HepG2 (cell line): ENCODE data around the gene ALLC. TPM values are rescaled to one million over a fixed set of nuclear protein-coding genes. Genes with fewer than 3 reads are reported as not detected.
"Not testable (repeated sequence)": the region's sequence is repeated elsewhere in the genome, so short reads cannot be mapped to it uniquely, and the experiment has no call there.

Experiments
- ATAC-seq: fragments of 200-7000 bp; cut with Tn5 transposase; 3 replicates; pipeline ENCODE4 v1.9.1; 2020; ENCODE audit warnings: mild to moderate bottlenecking, moderate library complexity
- BruUV-seq: library from RNA; stranded (reverse); fragments of 400-500 nt; replicated peaks from 2 replicates; lab custom pipeline; 2021; lab: Mats Ljungman, UMichigan
- CTCF ChIA-PET: fragments of 300-600 bp; formaldehyde crosslinking; extraction: SDS; loops from one replicate; lab custom pipeline; 2021; ENCODE audit warnings: low total read pairs, inconsistent platforms, low intra/inter-chr PET ratio; lab: Yijun Ruan, JAX
- POLR2A ChIA-PET: fragments of 350-600 bp; sonication (Branson Sonifier 250); formaldehyde crosslinking; loops from one replicate; lab custom pipeline; 2020; ENCODE audit warnings: antibody characterized with exemption, inconsistent platforms; lab: Yijun Ruan, JAX
- DNase-seq: peaks from one replicate; pipeline ENCODE4 v3.0.0-alpha.2; 2015; ENCODE audit warnings: low spot score
- FAIRE-seq: peaks from 3 replicates; lab custom pipeline; 2011; peaks lifted over from hg19 to GRCh38; lab: Jason Lieb, UNC
- H2AFZ ChIP-seq: one replicate; pipeline ENCODE4 v1.6.1; 2011; ENCODE audit warnings: low read length, inconsistent platforms
- H3K27ac ChIP-seq: fragments of 300-600 bp; 3 replicates; pipeline ENCODE4 v1.8.0; 2011; ENCODE audit warnings: mixed run types, mild to moderate bottlenecking, mixed read lengths, low read length, inconsistent platforms; ENCODE audit not compliant: insufficient read depth; ENCODE audit errors: extremely low read length
- H3K27me3 ChIP-seq, 2 experiments: fragments of 200-600 bp in 1 of 2; 2 replicates in 1 of 2; 3 replicates in 1 of 2; pipeline versions ENCODE4 v1.6.0 to v1.8.0; 2011; ENCODE audit warnings: low read length in 2 of 2, mild to moderate bottlenecking in 2 of 2, moderate library complexity in 2 of 2, inconsistent platforms in 1 of 2; ENCODE audit not compliant: insufficient read depth in 2 of 2, control insufficient read depth in 1 of 2
- H3K36me3 ChIP-seq, 2 experiments: fragments of 200-600 bp in 1 of 2; replicated peaks in 1 of 2; 2 replicates in 1 of 2; 3 replicates in 1 of 2; pipeline versions ENCODE4 v1.5.1 to v1.8.0; 2011; ENCODE audit warnings: low read length in 2 of 2, inconsistent platforms in 1 of 2; ENCODE audit not compliant: insufficient read depth in 2 of 2, control insufficient read depth in 1 of 2
- H3K4me1 ChIP-seq: 2 replicates; pipeline ENCODE4 v1.5.1; 2012; ENCODE audit warnings: low read length, inconsistent platforms; ENCODE audit not compliant: insufficient read depth
- H3K4me2 ChIP-seq: 2 replicates; pipeline ENCODE4 v1.6.0; 2011; ENCODE audit warnings: low read depth, low read length, inconsistent platforms
- H3K4me3 ChIP-seq, 3 experiments: fragments of 200-600 bp in 1 of 3; sonication (generic), shearing (Covaris generic) in 1 of 3; replicated peaks in 1 of 3; 2 replicates each; pipeline ENCODE4 v1.5.1; 2011 to 2016; ENCODE audit warnings: low read length in 3 of 3, inconsistent platforms in 2 of 3, low read depth in 2 of 3, mild to moderate bottlenecking in 2 of 3, control low read depth in 1 of 3, mixed read lengths in 1 of 3; ENCODE audit not compliant: insufficient read depth in 1 of 3
- H3K79me2 ChIP-seq: one replicate; pipeline ENCODE4 v1.6.1; 2011; ENCODE audit warnings: low read length, inconsistent platforms; ENCODE audit not compliant: insufficient read depth
- H3K9ac ChIP-seq: 2 replicates; pipeline ENCODE4 v1.6.0; 2011; ENCODE audit warnings: mild to moderate bottlenecking, low read depth, low read length, inconsistent platforms; ENCODE audit not compliant: insufficient read depth
- H3K9me3 ChIP-seq: 2 replicates; pipeline ENCODE4 v1.5.1; 2012; ENCODE audit warnings: mild to moderate bottlenecking, low read length
- H4K20me1 ChIP-seq: 2 replicates; pipeline ENCODE4 v1.6.0; 2011; ENCODE audit warnings: inconsistent platforms, mild to moderate bottlenecking, low read length, moderate library complexity; ENCODE audit not compliant: insufficient read depth
- FOXP1 ChIP-seq, 2 experiments: fragments of 450-650 bp in 1 of 2; IDR thresholded peaks; 2 replicates each; pipeline ENCODE4 v1.6.1; 2017 to 2018; ENCODE audit warnings: antibody characterized with exemption in 1 of 2
- HNRNPK ChIP-seq: fragments of 200-400 bp; formaldehyde crosslinking; IDR thresholded peaks from 2 replicates; pipeline ENCODE4 v1.6.1; 2018; ENCODE audit warnings: low read length, low read depth, moderate library complexity, mild to moderate bottlenecking; ENCODE audit not compliant: poor library complexity, severe bottlenecking
- ZFP36 ChIP-seq: fragments of 150-350 bp; IDR thresholded peaks from 2 replicates; pipeline ENCODE4 v1.6.1; 2018; ENCODE audit warnings: borderline replicate concordance, low read length, low read depth; ENCODE audit not compliant: partially characterized antibody
- ZNF530 ChIP-seq: sonication (generic); formaldehyde crosslinking; IDR thresholded peaks from 2 replicates; pipeline ENCODE4 v1.5.0; 2020; ENCODE audit warnings: low read depth, mild to moderate bottlenecking, missing genetic modification reagents
- WGBS: methylation state at CpG from one replicate; pipeline ENCODE4 v1.1.6; 2017; ENCODE audit warnings: low lambda C conversion rate; 5-methylcytosine and 5-hydroxymethylcytosine counted together
- in situ Hi-C: cut with HindIII; loops from 2 replicates; pipeline ENCODE4 v1.10.0; 2017; ENCODE audit warnings: low pct_unique_long_range_greater_than_20kb; ENCODE audit not compliant: extremely low pct_ligation_motif_present
- intact Hi-C: fragments of 100-400 bp; cut with micrococcal nuclease; formaldehyde crosslinking; loops from one replicate; pipeline ENCODE4 v1.10.0; 2022; ENCODE audit not compliant: unreplicated experiment
- polyA plus RNA-seq, 8 experiments: library from polyadenylated mRNA; depleted of rRNA in 3 of 8; stranded (reverse) in 7 of 8; unstranded in 1 of 8; fragments of >200 nt; fragmentation: Illumina TruSeq in 4 of 8; extraction: Trizol in 4 of 8; gene quantifications; 2 replicates each; pipeline versions ENCODE4 v1.2.1 to v1.2.3, GENCODE V29; 2011 to 2016; ENCODE audit warnings: low read depth in 4 of 8, missing spikeins in 1 of 8, mixed read lengths in 1 of 8; ENCODE audit not compliant: insufficient read depth in 1 of 8
- total RNA-seq, 5 experiments: library from RNA; depleted of rRNA; stranded (reverse); fragments of >200 nt; fragmentation: Illumina TruSeq; extraction: Trizol; gene quantifications; 2 replicates each; pipeline ENCODE4 v1.2.3, GENCODE V29; 2016; ENCODE audit warnings: low read depth in 1 of 5

Gene ALLC
- total and polyA plus RNA-seq, 2 of the 13 experiments (the other 11 are each of a cell fraction or from before 2014, with no cell fraction given) = 0.08 to 0.11 TPM

GRCh38 chr2:3619033-3619432 lies 39.0 kb upstream of the ALLC start:
- no peak overlapping the region for H3K27ac ChIP-seq
- CTCF ChIA-PET = no interaction called here
- H3K4me2 ChIP-seq = no peak overlapping the region
- H3K36me3 ChIP-seq = no peaks in the 10 kb centered on the region
- intact Hi-C loops (no loop called here), in situ Hi-C loops (no loop called here)
- peaks cover 0 to 4% of the 10 kb centered on the region in 2 experiments; a peak in 2 of 5 replicates for H3K27me3 ChIP-seq
- no peaks in the 10 kb centered on the region for H4K20me1 ChIP-seq
- H3K4me3 ChIP-seq = no peak overlapping the region
- H2AFZ ChIP-seq = no peak overlapping the region
- peaks cover 18% of the 10 kb centered on the region for H3K4me1 ChIP-seq
- no TSS peak for BruUV-seq
- WGBS = 72% methylated on average over 2 of the region's 2 CpGs
- no peak for ATAC-seq
- H3K9ac ChIP-seq = no peak overlapping the region
- FAIRE-seq = no peak
- POLR2A ChIA-PET = no interaction called here
- no peak for DNase-seq
- TF ChIP-seq HNRNPK = peak; percentile 29
- 0 out of 2 replicates have a peak, but pooled peaks have one; percentile 16 for TF ChIP-seq FOXP1 (IDR thresholded peaks at IDR 0.05)
- no peak for TF ChIP-seq FOXP1 (CRISPR knock-in tag; IDR thresholded peaks at IDR 0.05)
- TF ChIP-seq ZFP36 = no peak
- no peak for TF ChIP-seq ZNF530
- peaks cover 6% of the 10 kb centered on the region; the same call in 1 of the 2 replicates for H3K9me3 ChIP-seq
- no peaks in the 10 kb centered on the region for H3K79me2 ChIP-seq

GRCh38 chr2:3619661-3620060 lies 38.3 kb upstream of the ALLC start:
- POLR2A ChIA-PET, H3K4me3 ChIP-seq, H3K9ac ChIP-seq, intact Hi-C loops, H3K27ac ChIP-seq, CTCF ChIA-PET, H3K9me3 ChIP-seq, H4K20me1 ChIP-seq, ATAC-seq, H3K4me2 ChIP-seq, FAIRE-seq, H3K36me3 ChIP-seq, H2AFZ ChIP-seq, H3K79me2 ChIP-seq, BruUV-seq, in situ Hi-C loops, DNase-seq: not testable (repeated sequence)
- Histone ChIP-seq H3K27me3 (peaks cover 0 to 11% of the 10 kb centered on the region in 2 experiments; a peak in 2 of 5 replicates), H3K4me1 (peaks cover 18% of the 10 kb centered on the region)
- 92% methylated on average over 9 of the region's 9 CpGs for WGBS
